Astrocyte (in vitro differentiated cells and primary cell): ENCODE results near the gene TNRC6C. TPM values are rescaled to one million over a fixed set of nuclear protein-coding genes. Genes with fewer than 3 reads are reported as not detected.

Experiments used
- DNase-seq: peaks from one replicate; pipeline ENCODE4 v3.0.0-alpha.2; 2010; ENCODE audit warnings: low read depth
- FAIRE-seq: peaks from 2 replicates; lab custom pipeline; 2011; peaks lifted over from hg19 to GRCh38; lab: Jason Lieb, UNC
- H2AFZ ChIP-seq: 2 replicates; pipeline ENCODE4 v1.6.0; 2012; ENCODE audit warnings: low read depth, low read length, inconsistent platforms
- H3K27ac ChIP-seq: 2 replicates; pipeline ENCODE4 v1.5.1; 2011; ENCODE audit warnings: low read depth, low read length, inconsistent platforms
- H3K27me3 ChIP-seq: 2 replicates; pipeline ENCODE4 v1.6.0; 2011; ENCODE audit warnings: low read length, inconsistent platforms; ENCODE audit not compliant: insufficient read depth
- H3K36me3 ChIP-seq: 2 replicates; pipeline ENCODE4 v1.5.1; 2011; ENCODE audit warnings: low read length, inconsistent platforms; ENCODE audit not compliant: insufficient read depth
- H3K4me1 ChIP-seq: 2 replicates; pipeline ENCODE4 v1.5.1; 2011; ENCODE audit warnings: low read length, inconsistent platforms; ENCODE audit not compliant: insufficient read depth
- H3K4me2 ChIP-seq: 2 replicates; pipeline ENCODE4 v1.6.0; 2012; ENCODE audit warnings: low read length, inconsistent platforms
- H3K4me3 ChIP-seq: 2 replicates; pipeline ENCODE4 v1.5.1; 2011; ENCODE audit warnings: low read depth, mild to moderate bottlenecking, low read length, inconsistent platforms; ENCODE audit not compliant: insufficient read depth
- H3K79me2 ChIP-seq: 2 replicates; pipeline ENCODE4 v1.6.0; 2012; ENCODE audit warnings: mild to moderate bottlenecking, low read length, inconsistent platforms; ENCODE audit not compliant: insufficient read depth
- H3K9ac ChIP-seq: 2 replicates; pipeline ENCODE4 v1.6.0; 2012; ENCODE audit warnings: mild to moderate bottlenecking, low read length, inconsistent platforms
- H3K9me3 ChIP-seq: 2 replicates; pipeline ENCODE4 v1.5.1; 2012; ENCODE audit warnings: low read depth, mild to moderate bottlenecking, low read length, inconsistent platforms; ENCODE audit not compliant: insufficient read depth
- H4K20me1 ChIP-seq: 2 replicates; pipeline ENCODE4 v1.6.0; 2012; ENCODE audit warnings: low read length, inconsistent platforms; ENCODE audit not compliant: insufficient read depth
- H3K27ac Mint-ChIP-seq: one replicate; pipeline ENCODE4 v1.8.0; 2021; ENCODE audit warnings: mild to moderate bottlenecking, mixed read lengths; ENCODE audit not compliant: unreplicated experiment
- H3K27me3 Mint-ChIP-seq: one replicate; pipeline ENCODE4 v1.8.0; 2021; ENCODE audit warnings: low read depth, mixed read lengths; ENCODE audit not compliant: unreplicated experiment
- H3K36me3 Mint-ChIP-seq: one replicate; pipeline ENCODE4 v1.8.0; 2021; ENCODE audit warnings: low read depth, mixed read lengths; ENCODE audit not compliant: unreplicated experiment
- H3K4me1 Mint-ChIP-seq: one replicate; pipeline ENCODE4 v1.8.0; 2021; ENCODE audit warnings: low read depth, mixed read lengths; ENCODE audit not compliant: unreplicated experiment
- H3K4me3 Mint-ChIP-seq: one replicate; pipeline ENCODE4 v1.8.0; 2021; ENCODE audit warnings: mild to moderate bottlenecking, moderate library complexity, mixed read lengths; ENCODE audit not compliant: unreplicated experiment
- H3K9me3 Mint-ChIP-seq: one replicate; pipeline ENCODE4 v1.8.0; 2021; ENCODE audit warnings: mild to moderate bottlenecking, mixed read lengths; ENCODE audit not compliant: unreplicated experiment
- EZH2 ChIP-seq: IDR thresholded peaks from 2 replicates; pipeline ENCODE4 v1.6.1; 2012; ENCODE audit warnings: mild to moderate bottlenecking, low read length, inconsistent platforms; ENCODE audit not compliant: insufficient read depth
- total RNA-seq: library from RNA; stranded (reverse); gene quantifications from 2 replicates; pipeline ENCODE4 v1.2.1, GENCODE V29; 2021
- TF ChIP-seq, protein P1 (sequence below): IDR thresholded peaks from 2 replicates; pipeline ENCODE4 v1.5.1; 2011; ENCODE audit warnings: low read depth, mild to moderate bottlenecking, inconsistent platforms, low read length, moderate library complexity; ENCODE audit not compliant: insufficient read depth

Gene TNRC6C
- total RNA-seq, 1 donor from 2014 or later, result 7.3 TPM

DNA sequence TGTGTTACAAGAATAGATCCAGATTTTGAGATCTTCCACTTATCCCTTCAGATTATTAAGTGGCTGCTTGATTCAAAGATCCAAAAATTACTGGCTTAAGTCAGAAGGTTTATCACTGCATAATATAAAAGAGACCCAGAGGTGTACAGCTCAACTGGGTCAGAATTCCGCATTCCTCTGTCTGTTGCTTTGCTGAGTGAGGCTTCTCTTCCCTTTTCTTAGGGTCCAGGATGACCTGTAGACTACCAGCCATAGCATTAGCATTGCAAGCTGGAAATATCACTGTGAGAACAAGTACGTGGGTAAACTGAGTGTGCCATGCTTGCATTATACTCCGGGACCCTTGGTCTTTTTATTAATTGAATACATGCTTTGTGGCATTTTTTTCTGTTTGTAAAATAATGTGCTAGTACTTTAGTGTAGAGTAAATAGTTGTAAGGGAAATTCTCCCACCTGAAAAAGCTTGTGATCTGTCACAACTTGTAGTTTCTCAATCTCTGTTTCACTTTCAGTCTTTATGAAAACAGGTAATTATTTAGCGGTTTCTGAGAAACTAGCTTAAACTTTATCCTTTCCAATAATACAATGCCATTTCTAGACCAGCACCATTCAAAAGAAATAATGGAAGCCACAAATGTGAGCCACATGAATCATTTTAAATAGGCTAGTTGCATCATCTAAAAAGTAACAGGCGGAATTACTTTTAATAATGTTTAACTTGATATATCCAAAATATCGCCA is 61.6 kb downstream of the TNRC6C start:
- DNase-seq (no peak), FAIRE-seq (no peak)
- no peaks in the 10 kb centered on the region for H3K9me3 Mint-ChIP-seq
- Histone ChIP-seq H3K4me3 (no peak overlapping the region), H3K4me1 (no peaks in the 10 kb centered on the region), H3K9ac (no peak overlapping the region), H3K36me3 (no peaks in the 10 kb centered on the region), H3K9me3 (no peaks in the 10 kb centered on the region), H2AFZ (no peak overlapping the region), H3K79me2 (no peaks in the 10 kb centered on the region), H3K4me2 (no peak overlapping the region), H3K27ac (no peak overlapping the region), H4K20me1 (no peaks in the 10 kb centered on the region), H3K27me3 (no peaks in the 10 kb centered on the region)
- H3K27ac Mint-ChIP-seq, result no peak overlapping the region
- peaks cover 12% of the 10 kb centered on the region for H3K4me1 Mint-ChIP-seq
- H3K4me3 Mint-ChIP-seq, result no peak overlapping the region
- H3K36me3 Mint-ChIP-seq, result no peaks in the 10 kb centered on the region
- H3K27me3 Mint-ChIP-seq, result no peaks in the 10 kb centered on the region
- no peak for TF ChIP-seq EZH2
- TF ChIP-seq, protein P1, sequence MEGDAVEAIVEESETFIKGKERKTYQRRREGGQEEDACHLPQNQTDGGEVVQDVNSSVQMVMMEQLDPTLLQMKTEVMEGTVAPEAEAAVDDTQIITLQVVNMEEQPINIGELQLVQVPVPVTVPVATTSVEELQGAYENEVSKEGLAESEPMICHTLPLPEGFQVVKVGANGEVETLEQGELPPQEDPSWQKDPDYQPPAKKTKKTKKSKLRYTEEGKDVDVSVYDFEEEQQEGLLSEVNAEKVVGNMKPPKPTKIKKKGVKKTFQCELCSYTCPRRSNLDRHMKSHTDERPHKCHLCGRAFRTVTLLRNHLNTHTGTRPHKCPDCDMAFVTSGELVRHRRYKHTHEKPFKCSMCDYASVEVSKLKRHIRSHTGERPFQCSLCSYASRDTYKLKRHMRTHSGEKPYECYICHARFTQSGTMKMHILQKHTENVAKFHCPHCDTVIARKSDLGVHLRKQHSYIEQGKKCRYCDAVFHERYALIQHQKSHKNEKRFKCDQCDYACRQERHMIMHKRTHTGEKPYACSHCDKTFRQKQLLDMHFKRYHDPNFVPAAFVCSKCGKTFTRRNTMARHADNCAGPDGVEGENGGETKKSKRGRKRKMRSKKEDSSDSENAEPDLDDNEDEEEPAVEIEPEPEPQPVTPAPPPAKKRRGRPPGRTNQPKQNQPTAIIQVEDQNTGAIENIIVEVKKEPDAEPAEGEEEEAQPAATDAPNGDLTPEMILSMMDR, result no peak

DNA sequence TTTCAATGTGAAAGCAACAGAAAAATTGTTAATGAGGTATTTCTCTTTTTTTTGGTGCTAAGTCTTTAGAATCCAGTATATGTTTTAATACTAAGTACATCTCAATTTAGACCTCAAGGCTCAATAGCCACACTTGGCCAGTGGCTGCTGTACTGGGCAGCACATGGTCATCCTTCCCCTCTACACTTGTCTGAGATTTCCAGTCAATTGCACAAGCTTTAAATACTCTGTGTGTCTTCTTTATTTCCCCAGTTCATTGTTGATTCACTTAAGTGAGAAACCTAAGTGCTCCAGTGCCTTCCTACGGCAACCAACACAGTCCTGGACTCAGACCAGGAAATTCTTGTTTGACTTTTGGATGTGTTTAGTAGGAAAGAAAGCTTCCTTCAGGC is 62.2 kb downstream of the TNRC6C start:
- no peak overlapping the region for H3K4me3 Mint-ChIP-seq
- no peak for FAIRE-seq

More for the DNA sequence above, 62.2 kb downstream of the TNRC6C start:
- H3K4me3 ChIP-seq, result no peak overlapping the region
- no peaks in the 10 kb centered on the region for H3K9me3 ChIP-seq
- no peaks in the 10 kb centered on the region for H3K36me3 Mint-ChIP-seq
- no peak for DNase-seq
- H3K79me2 ChIP-seq, result no peaks in the 10 kb centered on the region
- H3K9me3 Mint-ChIP-seq, result no peaks in the 10 kb centered on the region
- H3K27ac ChIP-seq, result no peak overlapping the region
- no peak overlapping the region for H3K4me2 ChIP-seq
- no peaks in the 10 kb centered on the region for H3K4me1 ChIP-seq
- TF ChIP-seq EZH2, result no peak
- TF ChIP-seq, protein P1, result no peak
- H3K36me3 ChIP-seq, result no peaks in the 10 kb centered on the region
- H3K27ac Mint-ChIP-seq, result no peak overlapping the region
- H3K9ac ChIP-seq, result no peak overlapping the region
- H2AFZ ChIP-seq, result no peak overlapping the region
- peaks cover 14% of the 10 kb centered on the region for H3K4me1 Mint-ChIP-seq
- H3K27me3 Mint-ChIP-seq, result no peaks in the 10 kb centered on the region
- no peaks in the 10 kb centered on the region for H3K27me3 ChIP-seq
- no peaks in the 10 kb centered on the region for H4K20me1 ChIP-seq
